Measurements from ENCODE around the gene DLGAP1. TPM values are rescaled to one million over a fixed set of nuclear protein-coding genes. Genes with fewer than 3 reads are reported as not detected.

The DLGAP1 gene
- total RNA-seq, 1 donor from 2014 or later = 2.0 TPM

DNA sequence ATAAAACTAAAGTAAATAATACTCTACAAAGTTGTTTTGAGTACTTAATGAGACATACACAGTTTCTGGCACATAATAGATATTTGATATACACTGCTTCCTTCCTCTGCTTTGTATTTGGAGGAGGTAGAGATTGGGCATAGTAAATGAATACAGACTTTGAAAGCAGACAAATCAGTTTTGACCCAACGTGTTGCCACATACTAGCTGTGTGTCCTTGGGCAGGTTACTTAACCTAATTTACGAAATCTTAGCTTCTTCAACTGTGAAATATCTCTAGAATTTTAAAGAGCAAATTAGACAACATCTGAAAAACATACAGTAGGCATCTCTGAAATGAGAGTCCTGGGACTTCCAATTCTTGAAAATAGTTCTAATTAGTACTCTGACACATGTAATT lies 579.7 kb downstream of the DLGAP1 start:
- DNase-seq (ENCODE audit: extremely low read depth, low read depth, low spot score) = no peak

DNA sequence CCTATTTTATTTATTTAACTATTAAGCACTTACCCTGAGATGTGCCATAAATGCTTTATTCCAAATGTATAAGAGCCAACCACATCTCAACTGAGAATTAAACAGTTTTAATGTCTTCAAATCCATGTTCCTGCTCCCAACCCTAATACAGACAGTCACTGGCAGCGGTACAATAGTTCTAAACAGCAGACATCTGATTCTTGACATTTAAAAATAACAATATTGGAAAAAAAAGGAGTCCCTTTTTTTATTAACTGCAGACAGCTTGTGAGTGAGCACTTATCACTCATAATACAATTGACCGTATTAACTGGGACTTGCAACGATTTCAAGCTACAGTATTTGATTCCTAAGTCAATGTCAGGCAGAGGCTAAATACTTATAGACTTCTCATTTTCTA lies 580.5 kb downstream of the DLGAP1 start:
- no peak for DNase-seq (ENCODE audit: extremely low read depth, low read depth, low spot score)

DNA sequence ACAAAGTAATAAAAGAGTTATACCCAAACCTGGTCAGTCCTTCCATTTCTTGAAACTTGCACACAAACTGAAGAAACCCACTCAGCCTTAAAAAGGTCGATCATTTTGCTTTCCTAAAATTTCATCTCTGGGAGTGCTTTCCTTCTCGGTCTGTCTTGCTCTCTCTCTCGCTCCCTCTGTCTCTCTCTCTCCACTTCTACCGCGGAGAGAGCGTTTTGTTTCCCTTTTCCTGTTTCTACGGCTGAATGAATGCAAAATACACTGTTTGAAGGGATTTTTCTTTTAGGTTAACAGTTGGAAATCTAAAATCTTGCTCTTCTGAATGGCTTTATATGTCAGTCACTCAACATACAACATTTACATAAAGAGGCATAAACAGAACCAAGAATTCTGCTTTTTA lies 581.0 kb downstream of the DLGAP1 start:
- no peak for DNase-seq (ENCODE audit: extremely low read depth, low read depth, low spot score)

DNA sequence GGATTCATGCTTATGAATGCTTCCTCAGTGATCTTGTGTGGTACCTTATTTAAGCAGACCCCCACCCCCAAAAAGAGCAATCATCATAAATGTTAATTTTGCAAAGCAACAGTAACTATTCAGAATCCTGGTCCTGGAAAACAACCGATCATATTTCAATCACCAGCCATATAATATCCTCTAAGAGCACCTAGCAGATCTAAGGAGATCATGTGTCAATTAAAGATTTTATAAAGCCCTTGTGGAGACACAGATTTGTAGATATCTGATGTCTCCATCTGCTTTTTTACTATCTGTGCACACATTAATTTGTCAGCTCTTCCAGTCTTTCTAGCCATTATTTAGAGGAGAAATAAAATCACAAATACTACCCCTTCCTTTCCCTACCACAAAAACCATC lies 581.4 kb downstream of the DLGAP1 start:
- DNase-seq (ENCODE audit: extremely low read depth, low read depth, low spot score) = no peak

DNA sequence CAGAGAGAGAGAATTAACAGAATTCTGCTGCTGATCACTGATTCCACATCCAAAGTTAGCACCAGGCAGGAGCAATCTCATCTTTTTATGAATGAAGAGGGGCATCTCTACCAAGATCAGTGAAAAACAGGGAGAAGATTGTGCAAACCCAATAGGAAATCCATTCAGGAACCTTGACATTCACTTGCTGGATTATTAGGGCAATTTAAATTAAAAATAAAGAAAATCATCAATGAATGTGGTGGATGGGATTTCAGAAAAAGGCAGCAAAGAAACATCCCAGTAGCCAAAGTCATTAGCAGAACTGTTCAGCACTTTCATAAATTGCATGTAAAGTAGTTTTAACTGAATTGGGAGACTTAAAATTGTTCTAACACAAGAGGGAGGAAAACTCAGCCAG lies 581.9 kb downstream of the DLGAP1 start:
- DNase-seq (ENCODE audit: extremely low read depth, low read depth, low spot score) = no peak

DNA sequence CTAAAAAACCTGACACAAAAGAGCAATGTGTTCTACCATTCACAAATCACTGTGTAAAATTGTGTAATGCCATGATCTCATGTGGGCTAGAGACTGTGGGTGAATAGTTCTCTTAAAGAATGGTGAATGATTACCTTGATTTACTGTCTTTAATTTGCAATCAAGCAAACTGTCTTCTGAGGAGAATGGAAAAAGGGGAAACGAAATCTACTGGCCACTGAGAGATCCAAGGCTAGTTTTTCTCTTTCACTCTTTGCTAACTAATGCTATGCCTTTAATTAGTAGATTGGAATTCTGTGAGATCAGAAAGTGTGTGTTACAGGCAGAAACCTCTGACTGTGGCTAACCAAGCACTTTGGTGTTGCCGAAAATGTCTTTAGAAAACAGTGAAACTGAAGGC lies 582.5 kb downstream of the DLGAP1 start:
- DNase-seq (ENCODE audit: extremely low read depth, low read depth, low spot score) = no peak

GRCh38 chr18:3871687-3872086 lies 583.4 kb downstream of the DLGAP1 start:
- no peak for DNase-seq (ENCODE audit: extremely low read depth, low read depth, low spot score)

DNA sequence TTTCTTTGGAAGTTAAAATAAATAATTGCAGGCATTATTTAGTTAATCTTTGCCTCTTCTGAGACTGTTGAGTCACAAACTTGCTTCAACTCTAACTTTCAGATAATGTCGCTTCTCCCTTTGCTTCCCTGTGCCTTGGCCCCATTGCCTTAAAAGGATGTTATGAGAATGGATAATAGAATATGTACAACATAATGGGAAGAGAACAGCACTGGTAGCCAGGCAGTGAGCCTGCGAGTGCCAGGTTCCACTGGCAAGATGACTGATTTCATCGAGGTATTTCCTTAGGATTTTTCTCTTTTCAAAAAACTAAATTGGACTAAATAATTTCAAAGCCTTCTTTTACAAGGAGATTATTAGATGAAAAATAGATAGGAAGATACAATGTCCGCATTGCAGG lies 584.2 kb downstream of the DLGAP1 start:
- no peak for DNase-seq (ENCODE audit: extremely low read depth, low read depth, low spot score)

DNA sequence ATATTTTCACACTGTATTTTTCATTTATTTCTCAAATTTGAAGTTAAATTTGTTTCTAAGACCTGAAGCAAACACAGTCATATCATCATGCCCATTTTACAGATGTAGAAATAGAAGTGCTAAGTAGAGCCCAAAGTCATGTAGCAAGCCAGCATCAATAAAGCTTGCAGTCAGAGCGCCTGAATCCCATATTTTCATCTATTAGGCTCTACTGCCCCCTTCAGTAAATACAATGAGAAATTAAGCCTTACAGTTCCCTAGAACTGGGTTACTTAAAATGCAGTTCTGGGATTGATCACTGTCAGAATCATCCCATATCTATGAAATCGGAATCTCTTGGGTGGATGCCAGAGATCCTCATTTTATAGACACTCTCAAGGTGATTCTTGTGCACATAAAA lies 585.3 kb downstream of the DLGAP1 start:
- DNase-seq (ENCODE audit: extremely low read depth, low read depth, low spot score) = peak; percentile 47

GRCh38 chr18:3867864-3868311 lies 587.2 kb downstream of the DLGAP1 start:
- DNase-seq (ENCODE audit: extremely low read depth, low read depth, low spot score) = no peak

- DNase-seq (ENCODE audit: extremely low read depth, low read depth, low spot score) = no peak
These were observed 587.9 kb downstream of the DLGAP1 start for GRCh38 chr18:3867236-3867635.

DNA sequence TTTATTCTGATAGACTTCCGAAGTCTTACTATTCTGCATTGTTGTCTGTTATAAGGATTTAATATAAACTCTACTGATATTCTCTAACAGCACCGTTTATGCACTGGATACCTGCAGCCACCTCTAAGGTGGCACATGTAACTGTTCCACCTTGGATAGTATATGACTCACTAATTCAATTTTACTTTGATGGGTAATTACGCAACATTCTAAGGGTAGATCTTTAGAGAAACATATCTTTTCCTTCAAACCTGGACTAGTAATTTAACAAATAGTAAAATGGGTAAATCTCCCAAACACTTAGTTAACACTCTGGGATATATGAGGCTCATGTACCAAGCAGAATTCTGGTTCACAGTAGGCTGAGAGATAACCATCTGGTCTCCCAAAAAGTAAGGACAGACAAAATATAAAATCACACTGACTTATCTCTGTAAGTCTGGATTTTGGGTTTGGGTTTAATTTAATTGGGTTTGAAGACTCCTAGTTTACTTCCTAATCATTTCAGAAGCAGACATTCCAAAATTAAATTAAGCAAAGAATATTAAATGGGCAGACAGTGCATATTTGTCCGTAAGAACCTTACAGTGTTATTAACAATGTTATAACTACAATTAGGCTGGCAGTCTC lies 590.3 kb downstream of the DLGAP1 start:
- DNase-seq (ENCODE audit: extremely low read depth, low read depth, low spot score) = no peak

GRCh38 chr18:3863593-3863992 lies 591.5 kb downstream of the DLGAP1 start:
- no peak for DNase-seq (ENCODE audit: extremely low read depth, low read depth, low spot score)

GRCh38 chr18:3863006-3863405 lies 592.1 kb downstream of the DLGAP1 start:
- no peak for DNase-seq (ENCODE audit: extremely low read depth, low read depth, low spot score)

DNA sequence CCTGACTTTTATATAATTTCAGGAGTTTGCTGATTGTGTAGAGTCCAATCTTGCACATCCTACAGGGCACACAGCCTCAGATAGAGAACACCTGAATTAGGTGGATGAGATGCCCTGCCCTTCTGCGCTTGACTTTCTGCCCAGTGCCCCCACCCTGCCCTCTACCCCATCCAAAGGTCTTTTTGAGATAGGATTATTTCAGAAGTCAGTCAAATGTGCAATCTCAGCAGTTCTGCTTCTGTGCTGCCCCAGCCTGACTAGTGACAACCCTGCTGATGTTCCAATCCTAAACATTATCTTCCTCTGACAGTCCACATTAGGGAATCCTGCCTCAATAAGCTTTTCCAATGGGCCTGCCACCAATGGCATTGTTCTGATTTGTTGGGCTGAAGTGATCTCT lies 593.6 kb downstream of the DLGAP1 start:
- DNase-seq (ENCODE audit: extremely low read depth, low read depth, low spot score) = no peak

GRCh38 chr18:3857544-3857943 lies 597.6 kb downstream of the DLGAP1 start:
- no peak for DNase-seq (ENCODE audit: extremely low read depth, low read depth, low spot score)

GRCh38 chr18:3855966-3856365 lies 599.1 kb downstream of the DLGAP1 start:
- DNase-seq (ENCODE audit: extremely low read depth, low read depth, low spot score) = no peak

- DNase-seq (ENCODE audit: extremely low read depth, low read depth, low spot score) = no peak
These were observed 602.8 kb downstream of the DLGAP1 start for GRCh38 chr18:3852321-3852720.

DNA sequence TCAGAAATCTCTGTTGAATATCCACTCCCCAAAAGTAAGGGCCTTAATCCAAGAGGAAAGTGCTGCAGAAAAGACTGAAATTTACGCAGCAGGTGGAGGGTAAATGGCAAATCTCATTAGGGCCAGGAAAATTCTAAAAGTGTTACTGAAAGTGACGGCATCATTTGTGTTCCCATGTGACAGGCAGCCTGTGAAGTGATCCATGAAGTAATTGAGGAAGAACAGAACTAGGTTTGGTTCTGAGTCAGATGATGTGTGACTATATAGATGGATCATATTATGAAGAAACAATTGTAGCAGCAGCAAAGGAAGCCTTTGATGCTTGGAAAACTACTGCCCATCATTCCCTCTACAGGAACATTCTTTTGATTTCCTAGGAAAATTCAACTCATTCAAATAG lies 603.9 kb downstream of the DLGAP1 start:
- DNase-seq (ENCODE audit: extremely low read depth, low read depth, low spot score) = no peak

DNA sequence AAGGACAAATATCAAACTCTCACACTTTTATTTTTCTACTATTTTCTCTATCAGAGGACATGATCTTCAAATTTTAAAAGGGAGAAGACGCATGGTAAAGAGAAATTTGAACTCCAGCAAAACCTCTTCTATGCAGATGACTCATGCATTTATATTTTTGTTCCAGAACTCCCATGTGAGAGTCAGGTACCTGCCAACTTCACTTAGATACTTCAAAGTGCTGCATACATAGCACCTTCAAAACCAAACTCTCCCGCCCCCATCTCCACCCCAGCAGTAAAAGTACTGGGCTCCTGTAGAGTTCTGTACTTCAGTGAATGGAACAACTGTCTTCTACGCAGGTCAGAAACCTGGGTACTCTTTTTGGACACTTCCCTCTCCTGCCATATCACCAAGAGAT lies 606.8 kb downstream of the DLGAP1 start:
- no peak for DNase-seq (ENCODE audit: extremely low read depth, low read depth, low spot score)

- DNase-seq (ENCODE audit: extremely low read depth, low read depth, low spot score) = no peak
These were observed 609.9 kb downstream of the DLGAP1 start for GRCh38 chr18:3845161-3845560.

DNA sequence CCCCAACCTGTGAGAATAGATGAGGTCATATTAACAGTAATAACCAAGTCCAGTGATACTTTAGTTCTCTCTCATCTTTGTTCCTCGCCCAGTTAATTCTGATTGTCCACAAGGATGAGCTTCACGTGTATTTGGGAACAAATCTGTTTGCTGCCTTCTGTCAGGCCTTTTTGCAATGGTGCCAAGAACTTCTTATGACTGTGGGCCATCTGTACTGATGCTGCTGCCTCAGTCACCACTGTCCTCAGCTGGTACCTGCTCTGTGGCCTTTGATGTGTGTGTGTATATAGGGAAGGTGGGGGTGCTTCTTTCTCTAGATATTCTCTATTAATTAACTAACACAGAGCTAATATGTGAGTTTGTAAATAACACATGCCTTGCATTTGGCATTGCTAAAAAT lies 612.3 kb downstream of the DLGAP1 start:
- no peak for DNase-seq (ENCODE audit: extremely low read depth, low read depth, low spot score)

DNA sequence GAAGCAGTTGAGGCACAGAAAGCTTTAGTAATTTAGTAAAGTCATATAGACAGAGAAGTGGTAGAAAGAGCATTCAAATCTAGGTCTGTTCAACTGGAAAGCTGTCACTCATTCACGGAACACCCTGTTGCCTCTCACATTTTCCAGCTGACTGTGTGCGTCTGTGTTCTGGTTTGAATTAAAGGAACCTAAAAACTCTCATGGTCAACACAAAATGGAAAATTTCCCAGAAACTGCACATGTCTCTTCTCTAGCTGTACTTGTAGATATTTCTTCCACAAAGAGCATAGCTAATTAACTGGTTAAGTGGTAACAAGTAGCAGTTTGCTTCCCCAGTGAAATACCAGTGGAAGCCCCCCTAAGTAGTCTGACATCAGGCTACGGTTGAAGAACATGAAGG lies 614.3 kb downstream of the DLGAP1 start:
- DNase-seq (ENCODE audit: extremely low read depth, low read depth, low spot score) = no peak

Measured in glomerular endothelial cell (primary cell).